HepG2 (cell line): Measurements from ENCODE around the gene ZFPL1. TPM values are rescaled to one million over a fixed set of nuclear protein-coding genes. Genes with fewer than 3 reads are reported as not detected.

Experiments
- CENPBD1 ChIP-seq: sonication (generic); formaldehyde crosslinking; IDR thresholded peaks from 2 replicates; pipeline ENCODE4 v1.8.0; 2022; ENCODE audit warnings: missing genetic modification reagents, low read depth, mild to moderate bottlenecking, borderline replicate concordance
- FOXK1 ChIP-seq: sonication (generic); formaldehyde crosslinking; IDR thresholded peaks from 2 replicates; pipeline ENCODE4 v1.4.0; 2020; ENCODE audit warnings: low read depth, missing genetic modification reagents, borderline replicate concordance
- KDM1A ChIP-seq: IDR thresholded peaks from 2 replicates; pipeline ENCODE4 v1.6.1; 2016; ENCODE audit warnings: missing compliant biosample characterization
- KDM2A ChIP-seq: sonication (generic); formaldehyde crosslinking; IDR thresholded peaks from 2 replicates; pipeline ENCODE4 v1.4.0; 2020; ENCODE audit warnings: low read depth, missing genetic modification reagents, borderline replicate concordance
- NFAT5 ChIP-seq: sonication (generic); formaldehyde crosslinking; IDR thresholded peaks from 2 replicates; pipeline ENCODE4 v1.4.0; 2020; ENCODE audit warnings: missing genetic modification reagents
- RARG ChIP-seq: sonication (generic); formaldehyde crosslinking; IDR thresholded peaks from 2 replicates; pipeline ENCODE4 v1.4.0; 2020; ENCODE audit warnings: low read depth, mild to moderate bottlenecking, missing genetic modification reagents
- RNF2 ChIP-seq: fragments of 450-650 bp; conservative IDR thresholded peaks from 2 replicates; pipeline ENCODE4 v1.6.1; 2016; ENCODE audit warnings: low read depth
- SOX6 ChIP-seq, 2 experiments: fragments of 450-650 bp in 1 of 2; sonication (generic) in 1 of 2; formaldehyde crosslinking in 1 of 2; IDR thresholded peaks; 2 replicates each; pipeline versions ENCODE4 v1.4.0 to v1.6.1; 2017 to 2020; ENCODE audit warnings: antibody characterized with exemption in 1 of 2, mild to moderate bottlenecking in 1 of 2, missing genetic modification reagents in 1 of 2
- TARDBP ChIP-seq: sonication (generic); formaldehyde crosslinking; IDR thresholded peaks from 2 replicates; pipeline ENCODE4 v1.8.0; 2022; ENCODE audit warnings: mild to moderate bottlenecking, missing genetic modification reagents
- ZBTB21 ChIP-seq: sonication (generic); formaldehyde crosslinking; IDR thresholded peaks from 2 replicates; pipeline ENCODE4 v1.4.0; 2020; ENCODE audit warnings: missing genetic modification reagents
- ZBTB39 ChIP-seq: sonication (generic); formaldehyde crosslinking; IDR thresholded peaks from 2 replicates; pipeline ENCODE4 v1.5.0; 2020; ENCODE audit warnings: missing genetic modification reagents
- ZBTB49 ChIP-seq: sonication (generic); formaldehyde crosslinking; IDR thresholded peaks from 2 replicates; pipeline ENCODE4 v1.4.0; 2020; ENCODE audit warnings: missing genetic modification reagents, borderline replicate concordance
- ZC3H4 ChIP-seq: sonication (generic); formaldehyde crosslinking; IDR thresholded peaks from 2 replicates; pipeline ENCODE4 v1.4.0; 2020; ENCODE audit warnings: missing genetic modification reagents, borderline replicate concordance
- ZNF136 ChIP-seq: sonication (generic); formaldehyde crosslinking; IDR thresholded peaks from 2 replicates; pipeline ENCODE4 v1.8.1; 2022; ENCODE audit warnings: low read depth, mild to moderate bottlenecking, moderate library complexity, missing genetic modification reagents
- ZNF264 ChIP-seq: sonication (generic); formaldehyde crosslinking; IDR thresholded peaks from 2 replicates; pipeline ENCODE4 v1.4.0; 2020; ENCODE audit warnings: missing genetic modification reagents
- ZNF383 ChIP-seq: sonication (generic); formaldehyde crosslinking; IDR thresholded peaks from 2 replicates; pipeline ENCODE4 v1.4.0; 2020; ENCODE audit warnings: missing genetic modification reagents, mild to moderate bottlenecking, borderline replicate concordance
- ZNF414 ChIP-seq: sonication (generic); formaldehyde crosslinking; IDR thresholded peaks from 2 replicates; pipeline ENCODE4 v1.5.0; 2020; ENCODE audit warnings: missing genetic modification reagents
- polyA plus RNA-seq, 8 experiments: library from polyadenylated mRNA; depleted of rRNA in 3 of 8; stranded (reverse) in 7 of 8; unstranded in 1 of 8; fragments of >200 nt; fragmentation: Illumina TruSeq in 4 of 8; extraction: Trizol in 4 of 8; gene quantifications; 2 replicates each; pipeline versions ENCODE4 v1.2.1 to v1.2.3, GENCODE V29; 2011 to 2016; ENCODE audit warnings: low read depth in 4 of 8, missing spikeins in 1 of 8, mixed read lengths in 1 of 8; ENCODE audit not compliant: insufficient read depth in 1 of 8
- total RNA-seq, 5 experiments: library from RNA; depleted of rRNA; stranded (reverse); fragments of >200 nt; fragmentation: Illumina TruSeq; extraction: Trizol; gene quantifications; 2 replicates each; pipeline ENCODE4 v1.2.3, GENCODE V29; 2016; ENCODE audit warnings: low read depth in 1 of 5

The ZFPL1 gene
- total and polyA plus RNA-seq, 2 of the 13 experiments (the other 11 are each of a cell fraction or from before 2014, with no cell fraction given) = 32.2 to 56.0 TPM

GRCh38 chr11:65095974-65096806 is 12.2 kb downstream of the ZFPL1 start, which contains the start of gene VPS51 (continued):
- TF ChIP-seq CENPBD1 (CRISPR knock-in tag) (peak; percentile 36; the same call in 1 of the 2 replicates), ZNF264 (CRISPR knock-in tag) (no peak), ZNF414 (CRISPR knock-in tag) (no peak), KDM2A (CRISPR knock-in tag) (peak; percentile 88), ZBTB49 (CRISPR knock-in tag) (no peak), ZNF383 (no peak), ZBTB21 (CRISPR knock-in tag) (no peak), ZNF136 (CRISPR knock-in tag) (no peak), ZC3H4 (CRISPR knock-in tag) (no peak; the same call in 1 of the 2 replicates), FOXK1 (CRISPR knock-in tag) (peak; percentile 96), NFAT5 (CRISPR knock-in tag) (no peak), RNF2 (no peak), ZBTB39 (no peak), RARG (CRISPR knock-in tag) (no peak; the same call in 1 of the 2 replicates), KDM1A (CRISPR knock-in tag) (no peak), TARDBP (peak; percentile 94), SOX6 (IDR thresholded peaks at IDR 0.05) (no peak), SOX6 (CRISPR knock-in tag; IDR thresholded peaks at IDR 0.05) (peak; percentile 50; the same call in 1 of the 2 replicates)
